BJ (cell line): ENCODE data around the gene STXBP6. TPM values are rescaled to one million over a fixed set of nuclear protein-coding genes. Genes with fewer than 3 reads are reported as not detected.

Experiments used
- CTCF ChIA-PET: fragments of 350-600 bp; formaldehyde crosslinking; extraction: SDS; loops from one replicate; lab custom pipeline; 2021; ENCODE audit warnings: antibody characterized with exemption, inconsistent platforms; lab: Yijun Ruan, JAX
- POLR2A ChIA-PET: fragments of 300-600 bp; sonication (Branson Sonifier 250); formaldehyde crosslinking; extraction: SDS; loops from one replicate; lab custom pipeline; 2021; ENCODE audit warnings: antibody characterized with exemption; lab: Charles Lee
- DNase-seq: peaks from one replicate; pipeline ENCODE4 v3.0.0-alpha.2; 2011; ENCODE audit warnings: low read depth
- H3K27me3 ChIP-seq: 2 replicates; pipeline ENCODE4 v1.6.0; 2011; ENCODE audit warnings: low read length; ENCODE audit not compliant: control insufficient read depth, insufficient read depth
- H3K36me3 ChIP-seq: 2 replicates; pipeline ENCODE4 v1.5.1; 2011; ENCODE audit warnings: low read length; ENCODE audit not compliant: control insufficient read depth, insufficient read depth
- H3K4me3 ChIP-seq: 2 replicates; pipeline ENCODE4 v1.5.1; 2011; ENCODE audit warnings: low read depth, mild to moderate bottlenecking, control low read depth, low read length
- polyA plus RNA-seq: library from polyadenylated mRNA; depleted of rRNA; stranded (reverse); fragments of >200 nt; gene quantifications from 2 replicates; pipeline ENCODE4 v1.2.3, GENCODE V29; 2011
- TF ChIP-seq, protein P1 (sequence below): IDR thresholded peaks from 2 replicates; pipeline ENCODE4 v1.5.1; 2011; ENCODE audit warnings: low read depth, mild to moderate bottlenecking, control low read depth, inconsistent platforms, low read length, moderate library complexity; ENCODE audit not compliant: insufficient read depth

STXBP6 gene
- polyA plus RNA-seq, 1 experiment: 12.1 TPM

DNA sequence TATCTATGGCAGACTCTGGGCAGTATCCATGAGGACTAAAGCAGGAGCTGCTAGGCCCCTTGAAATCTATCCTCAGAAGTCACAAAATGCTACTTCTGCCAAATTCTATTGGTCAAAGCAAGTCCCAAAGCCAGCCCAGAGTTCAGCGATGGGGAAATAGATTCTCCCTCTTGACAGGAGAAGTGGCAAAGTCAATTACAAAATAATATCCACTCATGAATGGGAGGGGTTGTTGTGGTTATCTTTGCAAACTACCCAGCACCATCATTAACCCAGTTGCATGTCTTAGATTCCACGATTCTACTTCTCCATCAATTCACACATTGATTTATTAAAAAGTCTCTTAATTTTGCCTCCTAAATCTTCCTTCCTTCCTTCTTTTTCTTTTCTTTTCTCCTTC lies 30.7 kb upstream of the STXBP6 start:
- no peak for DNase-seq
- POLR2A ChIA-PET: no interaction called here
- Histone ChIP-seq H3K27me3 (peaks cover 1% of the 10 kb centered on the region; the same call in 1 of the 2 replicates), H3K36me3 (no peaks in the 10 kb centered on the region), H3K4me3 (no peak overlapping the region)
- TF ChIP-seq, protein P1, sequence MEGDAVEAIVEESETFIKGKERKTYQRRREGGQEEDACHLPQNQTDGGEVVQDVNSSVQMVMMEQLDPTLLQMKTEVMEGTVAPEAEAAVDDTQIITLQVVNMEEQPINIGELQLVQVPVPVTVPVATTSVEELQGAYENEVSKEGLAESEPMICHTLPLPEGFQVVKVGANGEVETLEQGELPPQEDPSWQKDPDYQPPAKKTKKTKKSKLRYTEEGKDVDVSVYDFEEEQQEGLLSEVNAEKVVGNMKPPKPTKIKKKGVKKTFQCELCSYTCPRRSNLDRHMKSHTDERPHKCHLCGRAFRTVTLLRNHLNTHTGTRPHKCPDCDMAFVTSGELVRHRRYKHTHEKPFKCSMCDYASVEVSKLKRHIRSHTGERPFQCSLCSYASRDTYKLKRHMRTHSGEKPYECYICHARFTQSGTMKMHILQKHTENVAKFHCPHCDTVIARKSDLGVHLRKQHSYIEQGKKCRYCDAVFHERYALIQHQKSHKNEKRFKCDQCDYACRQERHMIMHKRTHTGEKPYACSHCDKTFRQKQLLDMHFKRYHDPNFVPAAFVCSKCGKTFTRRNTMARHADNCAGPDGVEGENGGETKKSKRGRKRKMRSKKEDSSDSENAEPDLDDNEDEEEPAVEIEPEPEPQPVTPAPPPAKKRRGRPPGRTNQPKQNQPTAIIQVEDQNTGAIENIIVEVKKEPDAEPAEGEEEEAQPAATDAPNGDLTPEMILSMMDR: no peak
- CTCF ChIA-PET: no interaction called here

DNA sequence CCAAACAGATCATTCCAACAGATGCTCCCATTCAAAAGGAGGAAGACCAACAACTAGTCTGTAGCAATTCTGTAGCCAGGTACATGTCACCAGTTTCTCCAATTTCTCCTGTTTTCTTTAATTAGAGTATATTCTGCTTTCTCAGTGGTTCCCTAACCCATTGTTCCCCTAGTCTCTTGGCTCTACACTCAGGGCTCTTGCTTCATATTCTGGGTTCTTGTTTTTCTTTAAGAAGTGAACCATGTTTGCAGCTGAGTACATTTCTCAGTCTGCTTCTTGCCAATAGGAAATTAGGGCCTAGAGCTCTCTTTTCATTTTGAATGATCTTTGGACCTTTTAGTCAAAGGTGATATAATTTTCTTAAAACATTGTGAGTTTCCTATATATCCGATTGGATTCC lies 29.4 kb upstream of the STXBP6 start:
- Histone ChIP-seq H3K4me3 (no peak overlapping the region), H3K27me3 (peaks cover 1% of the 10 kb centered on the region; the same call in 1 of the 2 replicates), H3K36me3 (no peaks in the 10 kb centered on the region)
- ChIA-PET CTCF (no interaction called here), POLR2A (no interaction called here)
- no peak for DNase-seq
- TF ChIP-seq, protein P1: no peak

DNA sequence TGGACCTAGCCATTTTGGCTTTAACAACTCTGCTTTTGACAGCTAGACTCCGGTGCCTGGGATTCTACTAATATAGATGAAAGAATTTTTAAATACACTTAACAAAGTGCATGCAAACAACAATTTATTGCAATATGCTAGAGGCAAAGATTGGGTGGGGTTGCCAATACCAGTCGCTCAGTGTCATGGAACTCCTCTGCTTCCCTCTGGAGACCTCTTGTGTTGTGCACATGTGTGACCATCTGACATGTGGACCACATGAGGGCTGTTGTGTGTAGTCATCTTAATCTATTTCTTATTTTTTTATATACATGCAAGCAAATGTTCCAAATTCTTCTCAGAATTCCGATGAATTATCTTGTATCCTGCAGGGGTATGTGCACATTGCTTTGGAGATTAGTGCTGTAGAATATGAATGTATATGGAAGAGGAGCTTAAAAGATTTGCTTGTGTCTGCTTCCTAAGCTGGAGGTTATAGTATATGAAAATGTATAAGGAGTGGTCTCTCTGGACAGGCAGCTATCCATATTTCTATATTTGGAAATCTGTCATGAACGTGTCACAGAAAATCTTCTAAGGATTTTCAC lies 24.2 kb upstream of the STXBP6 start:
- DNase-seq: no peak
- TF ChIP-seq, protein P1: no peak
- Histone ChIP-seq H3K27me3 (peaks cover 1% of the 10 kb centered on the region; the same call in 1 of the 2 replicates), H3K4me3 (no peak overlapping the region), H3K36me3 (no peaks in the 10 kb centered on the region)
- POLR2A ChIA-PET: no interaction called here
- CTCF ChIA-PET: interaction anchor here (1.0 kb wide), 1 partner anchor 58 kb away, joined by 3 read pairs; no protein-coding TSS in a partner anchor

DNA sequence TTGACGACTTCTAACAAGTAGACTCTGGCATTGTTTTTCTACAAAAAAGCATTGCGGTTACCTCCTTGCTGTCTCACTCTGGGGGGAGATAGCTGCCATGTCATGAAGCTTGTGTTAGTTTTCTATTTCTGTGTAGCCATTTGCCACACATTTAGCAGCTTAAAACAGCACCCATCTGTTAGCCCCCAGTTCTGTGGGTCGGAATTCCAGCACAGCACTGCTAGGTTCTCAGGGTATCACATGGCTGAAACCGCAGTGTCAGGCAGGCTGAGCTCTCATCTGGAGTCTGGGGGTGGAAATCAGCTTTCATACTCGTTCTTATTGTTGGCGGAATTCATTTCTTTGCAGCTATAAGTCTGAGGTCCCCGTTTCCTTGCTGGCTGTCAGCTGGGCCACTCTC lies 19.9 kb upstream of the STXBP6 start:
- no peak for DNase-seq
- POLR2A ChIA-PET: no interaction called here
- CTCF ChIA-PET: interaction anchor here (0.6 to 1.6 kb wide), 3 partner anchors 61 to 926 kb away, joined by 3 to 5 read pairs (median 5); no protein-coding TSS in a partner anchor
- TF ChIP-seq, protein P1: no peak
- Histone ChIP-seq H3K36me3 (no peaks in the 10 kb centered on the region), H3K4me3 (no peak overlapping the region), H3K27me3 (no peaks in the 10 kb centered on the region)

DNA sequence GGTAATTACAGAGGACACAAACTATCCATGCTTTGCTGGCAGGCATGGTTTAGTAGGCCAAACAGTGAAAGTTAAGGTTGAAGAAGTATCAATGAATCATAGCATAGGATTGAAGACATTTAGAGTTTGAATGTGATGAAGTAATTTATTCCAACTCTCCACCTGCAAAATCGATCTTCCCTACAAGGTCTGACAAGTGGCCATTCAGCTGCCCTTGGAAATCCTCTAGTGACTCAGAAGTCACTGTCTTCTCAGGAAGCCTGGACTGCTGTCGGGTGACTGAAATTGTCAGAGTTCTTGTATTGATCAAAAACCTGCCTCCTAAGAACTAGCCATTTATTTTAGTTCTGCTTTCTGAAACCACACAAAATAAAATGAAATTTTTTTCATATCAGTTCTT lies 17.7 kb upstream of the STXBP6 start:
- no peak for DNase-seq
- H3K36me3 ChIP-seq: no peaks in the 10 kb centered on the region
- H3K4me3 ChIP-seq: no peak overlapping the region
- CTCF ChIA-PET: interaction anchor here (1.0 kb wide), 1 partner anchor 9 kb away, joined by 3 read pairs; no protein-coding TSS in a partner anchor
- no peaks in the 10 kb centered on the region; the same call in 1 of the 2 replicates for H3K27me3 ChIP-seq
- POLR2A ChIA-PET: no interaction called here
- TF ChIP-seq, protein P1: no peak
